Measurements from ENCODE around the gene VENTX.

VENTX gene

DNA sequence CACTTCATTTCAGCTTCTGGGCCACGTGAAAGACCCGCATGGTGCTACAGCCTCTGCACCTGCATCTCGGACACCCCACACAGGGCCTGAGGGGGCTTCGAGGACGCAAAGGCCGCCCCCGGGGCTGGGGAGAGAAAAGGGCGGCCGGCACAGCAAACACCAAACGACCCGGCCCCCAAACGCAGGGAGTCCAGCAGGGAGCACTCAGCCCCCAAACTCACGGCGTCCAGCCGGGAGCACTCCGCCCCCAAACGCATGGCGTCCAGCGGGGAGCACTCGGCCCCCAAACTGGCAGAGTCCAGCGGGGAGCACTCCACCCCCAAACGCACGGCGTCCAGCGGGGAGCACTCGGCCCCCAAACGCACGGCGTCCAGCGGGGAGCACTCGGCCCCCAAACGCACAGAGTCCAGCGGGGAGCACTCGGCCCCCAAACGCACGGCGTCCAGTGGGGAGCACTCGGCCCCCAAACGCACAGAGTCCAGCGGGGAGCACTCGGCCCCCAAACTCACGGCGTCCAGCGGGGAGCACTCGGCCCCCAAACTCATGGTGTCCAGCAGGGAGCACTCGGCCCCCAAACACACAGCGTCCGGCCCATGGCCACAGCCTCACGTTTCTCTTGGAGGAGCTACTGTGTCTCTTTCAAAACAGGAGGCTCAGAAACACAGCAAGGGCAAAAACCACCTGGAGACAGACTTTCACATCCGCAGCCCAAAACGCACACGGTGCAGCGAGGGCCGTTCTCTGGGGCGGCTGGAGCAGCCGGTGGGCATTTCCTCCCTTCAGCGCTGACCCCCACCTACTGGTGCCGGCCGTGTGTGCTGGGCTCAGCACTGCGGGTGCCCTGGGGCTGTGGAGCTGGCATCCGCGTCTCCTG is 34.6 kb upstream of the VENTX start:
- Histone ChIP-seq H3K9ac (ENCODE audit: low read depth, low read length) (no peak overlapping the region), H3K36me3 (ENCODE audit: insufficient read depth, low read length) (no peaks in the 10 kb centered on the region), H3K4me3 (ENCODE audit: low read length) (no peak overlapping the region), H3K27ac (ENCODE audit: low read depth, low read length) (no peak overlapping the region), H3K4me1 (ENCODE audit: insufficient read depth, low read length) (no peaks in the 10 kb centered on the region), H3K9me3 (ENCODE audit: insufficient read depth, low read depth, low read length) (no peaks in the 10 kb centered on the region), H3K27me3 (ENCODE audit: insufficient read depth, low read length) (no peaks in the 10 kb centered on the region)
- WGBS = 92% methylated on average over 62 of the region's 62 CpGs

DNA sequence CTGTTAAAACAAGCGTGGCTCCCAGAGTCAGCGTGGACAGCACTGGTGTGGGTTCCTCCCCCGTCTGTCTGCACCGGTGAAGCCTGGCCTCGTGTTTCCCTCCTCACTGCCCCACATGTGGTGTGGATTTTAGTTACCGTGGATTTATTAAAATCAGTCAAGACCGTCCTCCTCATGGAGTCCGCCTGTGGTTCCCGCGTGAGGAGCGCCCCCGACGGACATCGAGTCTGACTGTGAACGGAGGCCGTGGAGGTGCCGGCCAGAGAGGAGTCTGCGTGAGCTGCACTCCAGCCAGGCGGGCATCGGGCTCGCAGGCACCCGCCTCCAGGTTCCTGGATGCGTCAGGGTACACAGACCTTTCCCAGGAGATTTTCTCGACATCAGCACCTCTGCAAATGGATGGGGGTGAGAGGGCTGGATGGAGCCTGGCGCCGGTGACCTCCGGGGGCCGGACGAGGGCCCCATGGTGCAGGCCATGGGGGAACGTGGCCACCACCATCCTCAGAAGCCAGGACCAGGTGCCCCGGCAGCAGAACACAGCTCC is 33.9 kb upstream of the VENTX start:
- Histone ChIP-seq H3K9ac (ENCODE audit: low read depth, low read length) (no peak overlapping the region), H3K27me3 (ENCODE audit: insufficient read depth, low read length) (no peaks in the 10 kb centered on the region), H3K9me3 (ENCODE audit: insufficient read depth, low read depth, low read length) (no peaks in the 10 kb centered on the region), H3K4me1 (ENCODE audit: insufficient read depth, low read length) (no peaks in the 10 kb centered on the region), H3K36me3 (ENCODE audit: insufficient read depth, low read length) (no peaks in the 10 kb centered on the region), H3K4me3 (ENCODE audit: low read length) (no peak overlapping the region), H3K27ac (ENCODE audit: low read depth, low read length) (no peak overlapping the region)
- 88% methylated on average over 31 of the region's 31 CpGs for WGBS

GRCh38 chr10:133204226-133205015 is 33.2 kb upstream of the VENTX start:
- H3K27me3 ChIP-seq (ENCODE audit: insufficient read depth, low read length) = no peaks in the 10 kb centered on the region
- WGBS = 96% methylated on average over 38 of the region's 38 CpGs
- no peak overlapping the region for H3K4me3 ChIP-seq (ENCODE audit: low read length)
- no peaks in the 10 kb centered on the region for H3K4me1 ChIP-seq (ENCODE audit: insufficient read depth, low read length)
- no peaks in the 10 kb centered on the region for H3K36me3 ChIP-seq (ENCODE audit: insufficient read depth, low read length)
- no peak overlapping the region for H3K27ac ChIP-seq (ENCODE audit: low read depth, low read length)
- no peaks in the 10 kb centered on the region for H3K9me3 ChIP-seq (ENCODE audit: insufficient read depth, low read depth, low read length)
- H3K9ac ChIP-seq (ENCODE audit: low read depth, low read length) = no peak overlapping the region

DNA sequence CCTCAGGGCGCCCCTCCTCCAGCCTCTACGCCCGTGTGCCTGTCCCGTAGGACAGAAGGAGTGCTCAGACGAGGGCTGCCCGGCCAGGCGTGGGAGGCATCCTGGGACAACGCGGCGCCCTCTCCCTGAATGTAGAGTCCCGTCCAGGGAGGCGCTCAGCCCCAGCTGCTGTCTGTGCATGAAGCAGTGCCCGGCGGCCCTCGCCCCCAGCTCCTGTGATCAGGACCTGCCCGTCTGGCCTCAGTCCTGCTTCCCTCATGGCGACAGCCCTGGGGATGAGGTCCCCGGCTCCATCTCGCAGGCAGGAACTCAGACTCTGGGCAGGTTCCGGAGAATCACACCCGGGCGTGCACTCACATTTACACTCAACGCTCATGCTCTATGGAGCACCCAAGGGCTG is 32.5 kb upstream of the VENTX start:
- no peaks in the 10 kb centered on the region for H3K9me3 ChIP-seq (ENCODE audit: insufficient read depth, low read depth, low read length)
- no peak overlapping the region for H3K4me3 ChIP-seq (ENCODE audit: low read length)
- WGBS = 86% methylated on average over 23 of the region's 23 CpGs
- H3K36me3 ChIP-seq (ENCODE audit: insufficient read depth, low read length) = no peaks in the 10 kb centered on the region
- no peak overlapping the region for H3K9ac ChIP-seq (ENCODE audit: low read depth, low read length)
- H3K4me1 ChIP-seq (ENCODE audit: insufficient read depth, low read length) = no peaks in the 10 kb centered on the region
- no peaks in the 10 kb centered on the region for H3K27me3 ChIP-seq (ENCODE audit: insufficient read depth, low read length)
- H3K27ac ChIP-seq (ENCODE audit: low read depth, low read length) = no peak overlapping the region

- Histone ChIP-seq H3K36me3 (ENCODE audit: insufficient read depth, low read length) (no peaks in the 10 kb centered on the region), H3K4me3 (ENCODE audit: low read length) (no peak overlapping the region), H3K9ac (ENCODE audit: low read depth, low read length) (no peak overlapping the region), H3K9me3 (ENCODE audit: insufficient read depth, low read depth, low read length) (no peaks in the 10 kb centered on the region), H3K4me1 (ENCODE audit: insufficient read depth, low read length) (no peaks in the 10 kb centered on the region), H3K27ac (ENCODE audit: low read depth, low read length) (no peak overlapping the region), H3K27me3 (ENCODE audit: insufficient read depth, low read length) (no peaks in the 10 kb centered on the region)
- 90% methylated on average over 17 of the region's 17 CpGs for WGBS
Observed at GRCh38 chr10:133206356-133207040, 31.2 kb upstream of the VENTX start.

GRCh38 chr10:133207041-133207600 is 30.5 kb upstream of the VENTX start:
- Histone ChIP-seq H3K36me3 (ENCODE audit: insufficient read depth, low read length) (no peaks in the 10 kb centered on the region), H3K4me1 (ENCODE audit: insufficient read depth, low read length) (no peaks in the 10 kb centered on the region), H3K4me3 (ENCODE audit: low read length) (no peak overlapping the region), H3K9ac (ENCODE audit: low read depth, low read length) (no peak overlapping the region), H3K9me3 (ENCODE audit: insufficient read depth, low read depth, low read length) (no peaks in the 10 kb centered on the region), H3K27me3 (ENCODE audit: insufficient read depth, low read length) (no peaks in the 10 kb centered on the region), H3K27ac (ENCODE audit: low read depth, low read length) (no peak overlapping the region)
- WGBS = 95% methylated on average over 36 of the region's 36 CpGs

DNA sequence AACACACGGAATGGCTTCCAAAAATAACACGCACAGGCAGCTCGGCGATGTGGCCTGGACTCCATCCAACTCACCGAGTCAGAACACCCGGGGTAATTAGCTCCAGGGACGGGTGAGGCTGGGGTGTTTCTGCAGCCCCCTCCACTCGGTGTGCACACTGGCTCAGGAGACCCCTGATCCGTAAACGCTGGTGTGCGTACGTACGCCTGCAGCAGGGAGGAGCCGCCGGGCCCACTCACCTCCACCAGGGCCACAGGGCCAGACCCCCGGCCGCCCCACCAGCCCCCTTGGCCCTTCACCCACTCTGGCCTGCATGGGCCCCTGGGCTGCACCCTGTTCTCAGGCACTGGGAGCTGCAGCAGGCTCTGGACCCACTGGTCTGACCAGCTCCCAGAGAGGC is 30.0 kb upstream of the VENTX start:
- Histone ChIP-seq H3K27ac (ENCODE audit: low read depth, low read length) (no peak overlapping the region), H3K4me3 (ENCODE audit: low read length) (no peak overlapping the region), H3K4me1 (ENCODE audit: insufficient read depth, low read length) (no peaks in the 10 kb centered on the region), H3K9ac (ENCODE audit: low read depth, low read length) (no peak overlapping the region), H3K36me3 (ENCODE audit: insufficient read depth, low read length) (no peaks in the 10 kb centered on the region), H3K9me3 (ENCODE audit: insufficient read depth, low read depth, low read length) (no peaks in the 10 kb centered on the region), H3K27me3 (ENCODE audit: insufficient read depth, low read length) (no peaks in the 10 kb centered on the region)
- WGBS = 97% methylated on average over 17 of the region's 17 CpGs

GRCh38 chr10:133208466-133208865 is 29.2 kb upstream of the VENTX start:
- H3K9ac ChIP-seq (ENCODE audit: low read depth, low read length) = no peak overlapping the region
- no peaks in the 10 kb centered on the region for H3K27me3 ChIP-seq (ENCODE audit: insufficient read depth, low read length)
- H3K4me1 ChIP-seq (ENCODE audit: insufficient read depth, low read length) = no peaks in the 10 kb centered on the region
- H3K9me3 ChIP-seq (ENCODE audit: insufficient read depth, low read depth, low read length) = no peaks in the 10 kb centered on the region
- no peak overlapping the region for H3K4me3 ChIP-seq (ENCODE audit: low read length)
- no peaks in the 10 kb centered on the region for H3K36me3 ChIP-seq (ENCODE audit: insufficient read depth, low read length)
- H3K27ac ChIP-seq (ENCODE audit: low read depth, low read length) = no peak overlapping the region
- 91% methylated on average over 16 of the region's 18 CpGs for WGBS

DNA sequence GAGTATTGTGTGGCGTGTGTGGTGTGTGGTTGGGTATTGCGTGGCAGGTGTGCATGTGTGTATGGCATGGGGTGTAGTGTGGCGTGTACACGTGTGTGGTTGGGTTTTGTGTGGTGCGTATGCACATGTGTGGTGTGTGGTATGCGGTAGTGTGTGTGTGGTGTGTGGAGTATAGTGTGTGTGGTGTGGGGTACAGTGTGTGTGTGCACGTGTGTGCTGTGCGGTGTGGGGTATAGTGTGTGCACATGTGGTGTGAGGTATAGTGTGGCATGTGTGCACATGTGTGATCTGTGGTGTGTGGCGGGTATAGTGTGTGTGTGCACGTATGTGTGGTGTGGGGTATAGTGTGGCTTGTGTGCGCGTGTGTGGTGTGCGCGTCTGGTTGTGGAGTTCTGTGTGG is 28.5 kb upstream of the VENTX start:
- H3K9ac ChIP-seq (ENCODE audit: low read depth, low read length) = no peak overlapping the region
- 91% methylated on average over 14 of the region's 14 CpGs for WGBS
- no peak overlapping the region for H3K4me3 ChIP-seq (ENCODE audit: low read length)
- H3K9me3 ChIP-seq (ENCODE audit: insufficient read depth, low read depth, low read length) = no peaks in the 10 kb centered on the region
- no peak overlapping the region for H3K27ac ChIP-seq (ENCODE audit: low read depth, low read length)
- no peaks in the 10 kb centered on the region for H3K36me3 ChIP-seq (ENCODE audit: insufficient read depth, low read length)
- H3K4me1 ChIP-seq (ENCODE audit: insufficient read depth, low read length) = no peaks in the 10 kb centered on the region
- H3K27me3 ChIP-seq (ENCODE audit: insufficient read depth, low read length) = no peaks in the 10 kb centered on the region

DNA sequence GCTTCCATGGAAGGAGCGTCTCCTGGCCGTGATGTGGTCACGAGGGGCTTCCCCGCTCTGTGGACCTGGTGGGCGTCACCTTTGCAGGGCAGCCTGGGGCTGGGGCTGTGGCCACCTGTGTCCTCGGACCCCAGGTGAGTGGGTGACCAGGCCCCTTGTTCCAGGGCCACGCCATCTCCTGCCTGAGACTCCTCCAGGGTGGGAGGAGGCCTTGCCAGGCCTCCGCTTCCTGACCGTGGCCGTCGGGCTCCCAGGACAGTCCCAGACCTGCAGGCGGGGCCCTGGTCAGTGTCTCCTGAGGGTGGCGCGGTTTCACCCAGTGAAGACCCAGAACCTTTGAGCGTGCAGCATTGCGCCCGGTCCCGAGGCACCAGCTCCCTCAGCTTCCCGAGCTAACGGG is 28.0 kb upstream of the VENTX start:
- Histone ChIP-seq H3K27me3 (ENCODE audit: insufficient read depth, low read length) (no peaks in the 10 kb centered on the region), H3K36me3 (ENCODE audit: insufficient read depth, low read length) (no peaks in the 10 kb centered on the region), H3K4me1 (ENCODE audit: insufficient read depth, low read length) (no peaks in the 10 kb centered on the region), H3K9me3 (ENCODE audit: insufficient read depth, low read depth, low read length) (no peaks in the 10 kb centered on the region), H3K27ac (ENCODE audit: low read depth, low read length) (no peak overlapping the region), H3K9ac (ENCODE audit: low read depth, low read length) (no peak overlapping the region), H3K4me3 (ENCODE audit: low read length) (no peak overlapping the region)
- 90% methylated on average over 20 of the region's 20 CpGs for WGBS
